ENCODE measurements around the gene MYRFL.

- TF ChIP-seq POLR2A (IDR thresholded peaks at IDR 0.05; ENCODE audit: low read length): no peak
- no peak for TF ChIP-seq GATA1 (IDR thresholded peaks at IDR 0.05; ENCODE audit: low read depth, low read length)
Measured at GRCh38 chr12:69978020-69978419, 153.0 kb downstream of the MYRFL start.
